ENCODE data around the gene CACNB2.

Gene CACNB2

GRCh38 chr10:18298256-18298655, 158.0 kb downstream of the CACNB2 start:
- DNase-seq, result no peak

DNA sequence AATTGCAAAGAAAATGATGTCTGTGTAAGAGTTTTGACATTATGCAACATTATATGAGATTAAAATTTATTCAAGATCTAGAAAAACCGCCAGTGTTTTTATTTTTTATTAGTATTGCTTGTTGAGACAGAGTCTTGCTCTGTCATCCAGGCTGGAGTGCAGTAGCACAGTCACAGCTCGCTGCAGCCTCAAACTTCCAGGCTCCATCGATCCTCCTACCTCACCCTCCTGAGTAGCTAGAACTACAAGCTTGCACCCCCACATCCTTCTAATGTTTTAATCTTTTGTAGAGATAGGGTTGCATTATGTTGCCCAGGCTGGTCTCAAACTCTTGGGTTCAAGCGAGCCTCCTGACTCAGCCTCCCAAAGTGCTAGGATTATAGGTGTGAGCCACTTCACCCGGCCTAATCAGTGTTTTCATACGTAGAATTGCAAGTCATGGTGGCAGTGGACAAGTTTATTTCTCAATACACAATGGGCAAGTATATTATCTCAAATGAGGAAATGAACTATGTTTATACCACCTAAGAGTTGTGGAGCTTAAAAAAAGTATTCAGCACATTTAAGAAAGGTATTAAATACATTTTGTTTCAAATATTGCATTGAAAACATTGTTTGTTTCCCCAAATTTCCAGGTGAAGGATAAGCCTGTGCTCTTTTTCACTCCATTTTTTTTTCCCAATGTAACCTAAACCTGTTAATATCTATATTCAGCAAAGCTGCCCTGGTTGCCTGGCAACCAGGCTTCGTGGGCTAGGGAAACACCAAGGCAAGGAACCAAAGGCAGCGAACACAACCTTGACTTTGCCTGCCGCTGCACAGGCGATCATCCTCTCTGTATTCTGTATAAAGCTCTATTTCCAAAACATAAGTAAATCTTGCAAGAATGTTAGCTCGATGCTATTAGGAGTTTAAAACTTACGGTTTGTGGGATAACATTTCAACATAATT, 163.9 kb downstream of the CACNB2 start:
- no peak for DNase-seq

DNA sequence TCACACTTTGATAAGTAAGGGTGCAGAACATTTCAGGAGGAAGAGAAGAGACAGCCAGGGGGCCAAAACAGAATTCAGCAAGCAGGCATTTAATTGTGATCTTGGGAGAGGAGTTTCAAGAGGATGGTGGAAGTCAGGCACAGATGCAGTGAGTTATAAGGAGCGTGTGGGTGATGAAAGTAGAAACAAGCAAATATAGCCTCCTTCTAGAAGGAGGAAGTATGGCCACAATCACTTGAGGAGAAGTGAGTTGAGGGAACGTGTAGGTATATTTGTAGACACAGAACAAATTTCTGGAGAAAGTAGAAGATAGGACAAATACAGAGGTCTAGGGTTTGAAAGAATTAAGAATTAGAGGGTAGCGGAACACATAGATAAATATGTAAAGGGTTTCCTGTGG, 165.8 kb downstream of the CACNB2 start:
- no peak for DNase-seq

DNA sequence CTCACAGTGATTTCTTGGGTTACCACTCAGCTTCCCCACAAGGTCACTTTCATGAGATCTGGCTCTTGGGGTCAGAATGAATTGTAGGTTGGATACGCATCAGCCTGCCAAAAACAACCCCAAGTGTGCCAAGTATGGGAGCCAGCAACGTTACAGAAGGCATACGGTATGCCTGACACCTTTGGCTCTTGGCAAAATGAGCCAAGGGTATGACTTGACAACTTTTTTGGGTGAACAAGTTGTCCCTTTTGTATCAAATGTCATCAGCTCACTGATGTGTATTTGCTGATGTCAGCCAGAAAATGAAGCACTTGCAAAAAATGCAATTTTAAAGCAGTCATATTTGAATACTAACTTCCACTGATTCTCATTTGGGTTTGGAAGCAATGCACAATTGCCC, 168.4 kb downstream of the CACNB2 start:
- DNase-seq, result no peak

- no peak for DNase-seq
These were observed 170.5 kb downstream of the CACNB2 start for GRCh38 chr10:18310761-18311160.

- DNase-seq, result no peak
These were observed 172.3 kb downstream of the CACNB2 start for GRCh38 chr10:18312374-18313139.

- DNase-seq, result no peak
These were observed 172.9 kb downstream of the CACNB2 start for GRCh38 chr10:18313140-18313530.

GRCh38 chr10:18313626-18314025, 173.4 kb downstream of the CACNB2 start:
- no peak for DNase-seq

GRCh38 chr10:18319628-18320027, 179.4 kb downstream of the CACNB2 start:
- DNase-seq, result no peak

DNA sequence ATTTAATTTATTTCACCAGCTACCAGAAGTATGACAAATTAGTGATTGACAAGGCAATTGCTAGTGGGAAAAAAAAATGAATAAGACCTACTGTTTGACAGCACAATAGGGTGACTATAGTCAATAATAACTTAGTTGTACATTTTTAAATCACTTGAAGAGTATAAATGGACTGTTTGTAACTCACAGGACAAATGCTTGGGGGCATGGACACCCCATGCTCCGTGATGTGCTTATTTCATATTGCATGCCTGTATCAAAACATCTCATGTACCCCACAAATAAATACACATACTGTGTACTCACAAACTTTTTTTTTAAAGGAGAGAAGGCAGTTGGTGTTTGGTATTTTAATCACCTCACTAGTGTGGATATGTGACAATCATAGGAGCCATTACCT, 181.1 kb downstream of the CACNB2 start:
- DNase-seq, result no peak

- no peak for DNase-seq
These were observed 183.7 kb downstream of the CACNB2 start for GRCh38 chr10:18323916-18324315.

- DNase-seq, result no peak
These were observed 185.2 kb downstream of the CACNB2 start for GRCh38 chr10:18325410-18325809.

DNA sequence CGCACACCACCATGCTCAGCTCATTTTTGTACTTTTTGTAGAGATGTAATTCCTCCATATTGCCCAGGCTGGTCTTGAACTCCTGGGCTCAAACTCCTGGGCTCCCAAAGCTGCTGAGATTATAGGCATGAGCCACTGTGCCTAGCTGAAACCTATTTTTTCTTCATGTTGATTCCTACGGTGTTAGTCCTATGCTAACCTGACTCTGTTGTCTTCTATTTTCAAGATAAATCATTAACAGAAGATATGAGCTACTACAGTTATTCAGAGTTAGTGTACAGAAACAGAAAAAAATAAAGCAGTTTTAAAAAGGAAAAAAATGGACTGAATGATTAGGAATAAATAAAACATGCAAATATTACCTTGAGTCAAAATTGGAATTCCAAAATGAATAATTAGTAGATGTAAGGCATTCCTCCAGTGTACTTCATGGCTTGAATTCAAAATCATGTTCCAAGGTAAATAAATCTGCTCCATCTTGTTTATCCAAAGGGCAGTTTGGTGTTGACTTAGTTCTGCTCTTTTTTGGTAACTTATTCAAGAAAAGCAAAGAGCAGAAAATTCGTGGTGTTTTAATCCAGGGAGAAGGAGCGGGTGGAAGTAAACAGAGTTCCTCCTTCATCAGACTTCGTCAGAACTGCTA, 185.8 kb downstream of the CACNB2 start:
- DNase-seq, result no peak

DNA sequence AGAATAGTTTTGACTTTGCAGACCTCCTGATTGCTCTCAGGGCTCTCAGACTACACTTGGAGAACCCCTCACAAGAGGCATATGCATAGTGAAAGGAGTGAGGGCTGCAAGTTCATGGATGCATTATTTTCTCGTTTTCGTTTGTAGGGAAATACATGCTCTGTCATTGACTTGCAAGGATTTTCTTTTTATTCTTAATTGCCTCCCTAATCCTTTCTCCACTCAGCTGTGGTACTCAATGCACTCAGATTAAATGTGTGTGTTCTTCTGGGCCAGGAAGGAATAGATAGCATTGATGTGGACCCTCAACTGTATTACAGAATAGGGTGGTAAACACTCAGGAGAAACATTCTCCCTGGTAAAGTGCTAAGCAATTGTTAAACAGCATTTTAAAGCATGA, 188.7 kb downstream of the CACNB2 start:
- DNase-seq, result no peak

DNA sequence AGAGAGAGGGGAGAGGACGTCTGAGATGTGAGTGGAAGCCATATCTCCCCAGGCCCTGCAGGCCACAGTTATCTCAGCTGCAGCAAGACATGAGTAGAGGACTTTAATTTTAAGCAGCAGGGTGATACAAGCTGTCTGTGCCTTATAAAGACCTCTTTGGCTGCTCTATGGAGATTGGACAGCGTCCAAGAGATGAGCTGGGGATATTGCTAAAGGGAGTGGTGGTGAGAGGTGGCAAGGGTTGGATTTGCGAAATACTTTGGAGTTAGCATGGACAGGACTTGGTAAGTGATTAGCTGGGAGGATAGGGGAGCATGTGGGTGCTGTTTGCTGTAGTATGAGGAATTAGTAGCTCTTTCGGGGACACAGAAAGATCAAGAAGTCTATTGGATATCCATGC, 191.8 kb downstream of the CACNB2 start:
- DNase-seq, result no peak

- no peak for DNase-seq
These were observed 192.3 kb downstream of the CACNB2 start for GRCh38 chr10:18332484-18332883.

DNA sequence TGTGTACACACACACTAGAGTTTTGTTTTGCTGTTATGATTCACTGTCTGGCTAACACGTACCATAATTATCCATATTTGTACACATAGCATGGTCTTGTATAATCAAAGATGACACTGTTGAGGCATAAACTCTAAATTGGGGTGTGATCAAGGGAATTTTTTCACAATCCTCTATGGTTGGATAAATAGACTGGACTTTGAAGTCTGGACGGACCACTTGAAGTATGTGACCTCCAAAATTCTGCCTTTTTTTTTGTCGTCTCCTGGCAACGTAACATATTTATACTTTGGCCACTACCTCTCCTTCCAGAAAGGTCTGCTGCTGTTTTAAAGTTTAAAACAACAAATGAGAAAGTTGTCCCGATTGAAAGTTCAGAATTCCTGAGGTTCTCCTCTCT, 193.4 kb downstream of the CACNB2 start:
- DNase-seq, result no peak

DNA sequence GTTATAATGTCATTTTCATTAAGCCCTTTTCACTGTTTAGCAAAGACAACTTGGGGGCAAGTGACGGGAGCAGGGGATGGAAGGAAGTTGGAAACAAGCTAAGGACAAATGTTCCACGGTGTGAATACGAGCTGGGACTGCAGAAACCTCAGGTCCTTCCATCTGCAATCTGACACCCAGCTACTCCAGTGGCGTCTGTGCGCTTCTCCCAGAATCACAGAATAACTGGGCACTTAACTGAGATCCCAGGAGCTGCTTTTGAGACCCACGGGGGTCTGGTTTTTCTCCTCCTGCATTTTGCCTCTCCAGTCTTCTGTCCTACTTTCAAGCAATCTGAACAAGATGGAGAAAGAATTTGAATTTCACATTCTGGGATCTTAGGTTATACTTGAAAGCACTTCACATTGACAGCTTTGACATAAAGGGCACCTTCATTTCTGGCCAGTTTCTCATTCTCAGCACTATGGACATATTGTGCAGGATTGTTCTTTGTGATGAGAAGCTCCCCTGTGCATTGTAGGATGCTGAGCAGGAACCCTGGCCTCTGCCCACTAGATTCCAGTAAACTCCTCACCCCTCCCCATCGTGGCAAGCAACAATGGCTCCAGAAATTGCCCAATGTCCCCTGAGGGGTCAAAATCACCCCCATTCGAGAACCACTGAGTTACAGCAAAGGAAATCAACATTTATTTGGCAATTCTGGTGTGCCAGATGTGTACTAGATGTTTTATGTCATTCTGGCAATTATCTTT, 194.1 kb downstream of the CACNB2 start:
- no peak for DNase-seq

GRCh38 chr10:18340496-18341051, 200.3 kb downstream of the CACNB2 start:
- DNase-seq, result no peak

- DNase-seq, result no peak
These were observed 200.8 kb downstream of the CACNB2 start for GRCh38 chr10:18341055-18341454.

DNA sequence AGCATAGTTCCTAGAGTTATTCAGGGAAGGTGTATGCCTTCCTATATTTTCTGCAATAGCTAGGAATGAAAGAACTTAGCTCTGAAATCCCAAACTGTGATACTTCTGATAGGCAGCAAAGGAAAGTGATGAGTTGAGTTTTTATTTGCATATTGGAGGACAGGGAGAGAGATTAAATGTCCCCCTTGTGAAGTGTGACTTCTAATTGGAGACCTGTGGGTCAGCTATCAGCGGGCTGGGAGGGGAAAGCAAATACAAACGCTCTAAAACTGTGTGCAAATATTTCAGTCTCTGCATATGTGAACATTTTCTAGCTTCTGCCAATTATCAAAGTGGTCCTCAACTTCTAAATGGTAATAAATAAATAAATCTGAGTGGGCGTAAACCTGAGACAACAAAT, 203.3 kb downstream of the CACNB2 start:
- no peak for DNase-seq

GRCh38 chr10:18345308-18345707, 205.1 kb downstream of the CACNB2 start:
- no peak for DNase-seq

- no peak for DNase-seq
These were observed 210.1 kb downstream of the CACNB2 start for GRCh38 chr10:18350340-18350739.

All from activated naive CD4-positive, alpha-beta T cell treated with anti-CD3 and anti-CD28 coated beads, Interleukin-2, amount 50 U/mL, for 16 hours (primary cell).